SIG-M5 (cell line): ENCODE measurements around the gene MAGI2.

Experiments used
- DNase-seq: peaks from one replicate; lab custom pipeline; 2025; lab: John Stamatoyannopoulos, UW

MAGI2 gene

GRCh38 chr7:79453558-79454360 lies at the start of gene MAGI2:
Gene MAGI2, minus strand, starts transcription at chr7:79453667. Its CDS starts 347 bp downstream, at chr7:79453320.
- DNase-seq, result no peak

GRCh38 chr7:79502151-79502550 lies 48.7 kb upstream of the MAGI2 start:
- DNase-seq, result no peak

DNA sequence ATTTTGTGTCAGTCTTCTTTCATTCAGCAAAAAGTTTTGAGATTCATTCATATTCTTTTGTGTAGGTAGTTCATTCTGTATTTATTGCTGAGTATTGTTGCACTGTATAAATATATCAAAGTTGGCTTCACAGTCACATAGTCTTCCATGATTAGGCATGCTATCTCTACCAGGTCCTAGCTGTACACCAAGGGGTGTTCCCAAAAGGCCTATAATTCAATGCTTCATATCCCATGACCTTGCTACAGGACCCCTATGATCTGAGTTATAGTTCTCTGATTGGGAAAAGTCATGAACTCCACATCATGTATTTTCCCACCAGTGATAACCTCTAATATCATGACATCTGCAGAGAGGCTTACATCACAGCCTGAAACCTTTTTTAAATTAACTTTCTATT lies 47.3 kb upstream of the MAGI2 start:
- no peak for DNase-seq

GRCh38 chr7:79497728-79498127 lies 44.3 kb upstream of the MAGI2 start:
- no peak for DNase-seq

GRCh38 chr7:79495544-79496272 lies 42.2 kb upstream of the MAGI2 start:
- no peak for DNase-seq

DNA sequence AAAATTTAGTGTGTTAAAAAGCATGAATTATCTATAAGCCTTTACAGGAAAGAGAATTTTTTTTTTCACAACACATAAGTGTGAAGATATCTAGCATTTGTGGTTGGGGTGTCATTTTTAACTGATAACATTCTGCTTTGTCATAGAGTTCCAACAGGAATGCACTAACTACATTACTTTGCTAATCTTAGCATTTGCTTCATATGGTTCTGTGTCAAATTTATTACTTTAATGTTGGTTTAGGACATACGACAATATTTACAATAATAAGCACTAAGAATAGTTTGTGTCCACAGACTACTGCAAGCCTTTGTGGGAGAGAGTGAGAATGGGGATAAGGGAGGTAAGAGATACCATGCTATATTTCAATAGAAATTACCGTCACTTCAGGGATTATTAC lies 40.6 kb upstream of the MAGI2 start:
- no peak for DNase-seq

DNA sequence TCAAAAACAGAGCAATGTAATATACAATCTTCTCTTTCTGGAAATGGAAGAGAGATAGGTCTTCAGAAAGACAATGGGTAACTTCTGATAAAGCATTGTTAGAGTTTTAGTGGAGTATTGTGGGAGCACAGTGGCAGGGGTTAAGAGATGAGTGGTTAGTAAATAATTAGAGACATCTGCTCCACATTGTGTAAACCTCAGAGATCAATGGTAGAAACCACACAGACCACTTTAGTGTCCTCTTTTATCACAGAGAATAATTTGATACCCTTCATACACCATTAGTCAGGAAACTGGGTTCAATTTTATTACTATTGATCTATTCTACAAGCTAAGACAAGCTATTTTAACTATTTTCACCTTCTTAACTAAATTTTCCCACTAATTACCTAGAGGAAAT lies 35.9 kb upstream of the MAGI2 start:
- DNase-seq, result no peak

- DNase-seq, result no peak
Measured at GRCh38 chr7:79478386-79478785, 24.9 kb upstream of the MAGI2 start.

DNA sequence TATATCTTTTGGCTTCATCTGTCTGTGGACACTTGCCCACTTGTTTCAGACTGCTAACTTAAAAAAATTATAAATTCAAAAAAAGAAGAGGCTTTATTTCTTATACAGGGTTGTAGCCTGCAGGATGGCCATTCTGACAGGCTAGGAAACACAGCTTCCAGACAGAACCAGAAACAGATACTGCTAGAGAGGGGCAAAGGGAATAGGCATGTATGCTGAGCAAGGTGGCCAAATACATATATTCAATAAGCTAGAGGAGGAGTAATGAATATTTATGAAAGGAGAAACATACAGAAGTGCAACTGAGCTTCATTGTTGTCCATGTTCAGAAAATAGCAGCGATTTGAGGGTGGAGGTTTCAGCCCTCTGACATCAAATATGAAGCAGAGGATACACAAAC lies 22.0 kb upstream of the MAGI2 start:
- no peak for DNase-seq

- DNase-seq, result no peak
Measured at GRCh38 chr7:79471699-79472098, 18.2 kb upstream of the MAGI2 start.

GRCh38 chr7:79471283-79471682 lies 17.8 kb upstream of the MAGI2 start:
- no peak for DNase-seq

GRCh38 chr7:79465551-79465950 lies 12.1 kb upstream of the MAGI2 start:
- DNase-seq, result no peak

DNA sequence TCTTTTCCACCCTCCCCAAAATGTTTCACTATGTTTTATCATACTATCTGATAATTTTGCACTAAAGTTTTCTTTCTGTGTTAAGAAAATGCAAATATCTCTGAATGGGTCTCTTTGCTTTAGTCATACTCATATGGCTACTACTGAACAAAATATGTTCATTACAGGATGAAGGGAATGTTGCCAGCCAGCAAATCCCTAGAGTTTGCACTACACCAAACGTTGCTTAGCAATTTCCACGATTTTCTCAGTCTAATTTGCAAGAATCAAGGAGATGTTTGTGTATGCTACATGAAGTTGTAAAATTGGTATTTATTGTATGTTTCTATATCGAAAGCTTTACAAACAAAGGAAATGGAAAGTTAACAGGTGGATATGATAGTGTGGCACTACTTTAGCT lies 10.6 kb upstream of the MAGI2 start:
- DNase-seq, result no peak

DNA sequence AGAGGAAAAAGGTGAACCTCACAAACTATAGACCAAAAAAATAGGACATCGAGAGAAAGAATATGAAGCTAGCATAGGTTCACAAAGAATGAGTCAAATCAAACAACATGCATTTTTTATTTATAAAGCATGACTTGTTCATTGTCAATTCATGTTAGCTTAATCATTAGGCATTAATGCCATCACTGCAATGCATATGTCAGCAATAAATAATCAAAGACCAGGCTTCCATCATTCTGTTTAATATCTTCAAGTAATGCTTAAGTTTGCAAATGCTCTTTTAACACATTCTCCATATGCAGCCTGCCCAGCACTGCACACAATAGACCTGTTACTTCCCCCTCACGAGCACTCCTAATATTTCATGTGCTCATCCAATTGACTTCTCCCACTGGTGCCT lies 8.9 kb upstream of the MAGI2 start:
- DNase-seq, result no peak

GRCh38 chr7:79461660-79462059 lies 8.2 kb upstream of the MAGI2 start:
- no peak for DNase-seq

GRCh38 chr7:79459381-79459780 lies 5.9 kb upstream of the MAGI2 start:
- no peak for DNase-seq

- DNase-seq, result no peak
Measured at GRCh38 chr7:79458796-79459195, 5.3 kb upstream of the MAGI2 start.

DNA sequence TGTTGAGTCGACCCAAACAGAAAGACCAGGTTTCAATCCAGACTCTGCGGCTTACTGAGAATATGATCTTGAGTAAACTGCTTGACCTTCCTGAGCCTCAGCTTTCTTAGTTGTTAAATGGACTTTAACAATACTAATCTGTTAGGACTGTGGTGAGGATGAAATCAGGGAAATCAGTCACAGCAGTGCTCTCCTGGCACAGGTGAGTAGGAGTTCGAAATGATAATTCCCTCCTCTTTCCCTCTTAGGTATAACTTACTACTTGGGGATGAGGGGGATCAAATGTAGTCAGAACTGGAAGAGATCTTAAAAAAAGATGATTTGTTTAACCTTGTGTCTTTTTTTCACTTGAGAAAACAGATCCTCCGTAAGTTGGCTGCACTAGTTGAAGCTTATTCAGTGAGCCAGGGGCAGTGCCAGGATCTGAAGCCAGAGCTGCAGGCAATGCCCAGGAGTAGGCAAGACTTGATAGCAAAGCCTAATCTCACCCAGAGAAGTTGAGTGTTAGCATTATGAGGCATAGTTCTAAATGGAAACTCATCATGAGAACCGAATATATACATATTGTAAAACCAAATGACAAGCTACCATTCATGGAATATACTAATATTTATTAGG lies 1.8 kb upstream of the MAGI2 start:
- no peak for DNase-seq

DNA sequence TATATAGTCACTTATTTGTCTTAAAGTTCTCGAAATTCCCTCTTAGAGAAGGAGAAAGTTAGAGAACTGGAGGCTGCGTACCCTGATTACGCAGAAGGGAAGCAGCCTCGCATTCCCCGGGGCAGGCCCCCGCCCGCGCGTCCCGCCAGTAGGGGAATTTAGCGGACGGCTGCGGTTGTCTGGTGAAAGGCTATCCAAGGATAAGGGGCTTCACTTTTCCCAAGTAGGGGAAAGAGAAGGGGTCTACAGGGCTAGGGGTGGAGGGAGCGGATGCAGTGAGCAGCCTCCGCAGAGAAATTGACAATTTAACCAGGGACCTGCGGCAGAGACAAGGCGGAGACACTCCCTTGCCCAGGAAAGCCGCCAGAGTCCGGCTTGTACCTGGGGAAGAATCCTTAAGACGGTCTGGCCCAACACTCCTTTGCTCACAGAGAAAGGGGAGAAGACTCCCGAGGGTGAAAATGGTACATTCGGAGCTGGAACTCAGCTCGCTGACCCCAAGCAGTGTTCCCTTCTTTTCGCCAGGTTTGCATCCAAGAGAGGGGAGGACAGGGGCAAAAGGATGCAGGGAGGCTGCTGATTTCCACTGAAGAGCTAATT lies 994 bp upstream of the MAGI2 start:
- no peak for DNase-seq

DNA sequence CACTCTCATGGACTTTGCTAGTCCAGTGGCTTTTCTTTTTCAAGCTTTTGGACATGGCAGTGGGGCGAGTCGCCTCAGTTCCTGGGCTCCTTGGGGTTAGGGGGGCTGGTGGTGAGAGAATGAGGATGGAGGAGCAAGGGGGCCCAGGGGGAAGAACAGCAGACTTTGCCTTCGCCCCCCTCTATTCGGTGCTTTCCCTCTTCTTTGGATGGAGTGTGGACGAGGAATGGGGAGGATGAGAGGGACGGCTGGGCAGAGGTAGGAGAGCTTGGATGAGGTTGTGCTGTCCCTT lies 255 bp downstream of the MAGI2 start:
- DNase-seq, result no peak

- DNase-seq, result no peak
Measured at GRCh38 chr7:79452495-79453265, 787 bp downstream of the MAGI2 start.

- no peak for DNase-seq
Measured at GRCh38 chr7:79452032-79452494, 1.4 kb downstream of the MAGI2 start.
